Measurements from ENCODE around the gene SLC16A4.

DNA sequence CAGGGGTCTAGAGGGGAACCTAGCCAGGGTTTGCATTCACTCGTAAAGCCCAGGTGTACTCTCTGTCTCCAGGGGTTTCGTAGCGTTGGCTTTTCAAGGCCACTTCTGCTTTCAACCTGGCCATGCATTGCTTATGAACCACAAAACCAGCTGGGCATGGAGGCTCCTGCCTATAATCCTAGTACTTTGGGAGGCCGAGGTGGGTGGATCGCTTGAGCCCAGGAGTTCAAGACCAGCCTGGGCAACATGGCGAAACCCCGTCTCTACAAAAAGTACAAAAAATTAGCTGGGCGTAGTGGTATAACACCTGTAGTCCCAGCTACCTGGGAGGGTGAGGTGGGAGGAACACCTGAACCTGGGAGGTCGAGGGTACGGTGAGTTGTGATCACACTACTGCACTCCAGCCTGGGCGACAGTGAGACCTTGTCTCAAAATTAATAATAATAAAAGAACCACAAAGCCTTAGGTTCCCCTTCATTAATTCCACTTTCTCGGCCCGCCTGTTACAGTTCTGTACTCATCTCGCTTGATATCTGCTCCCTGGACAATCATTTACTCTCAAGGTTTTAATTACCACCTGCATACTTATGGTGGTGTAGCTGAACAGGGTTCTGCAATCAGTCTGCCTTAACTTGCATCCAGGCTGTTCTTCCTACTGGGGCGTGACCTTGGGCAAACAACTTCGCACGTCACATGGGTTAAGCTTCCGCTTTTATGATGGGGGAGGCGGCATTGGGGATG lies 6.1 kb downstream of the SLC16A4 start:
- TF ChIP-seq, protein P1, sequence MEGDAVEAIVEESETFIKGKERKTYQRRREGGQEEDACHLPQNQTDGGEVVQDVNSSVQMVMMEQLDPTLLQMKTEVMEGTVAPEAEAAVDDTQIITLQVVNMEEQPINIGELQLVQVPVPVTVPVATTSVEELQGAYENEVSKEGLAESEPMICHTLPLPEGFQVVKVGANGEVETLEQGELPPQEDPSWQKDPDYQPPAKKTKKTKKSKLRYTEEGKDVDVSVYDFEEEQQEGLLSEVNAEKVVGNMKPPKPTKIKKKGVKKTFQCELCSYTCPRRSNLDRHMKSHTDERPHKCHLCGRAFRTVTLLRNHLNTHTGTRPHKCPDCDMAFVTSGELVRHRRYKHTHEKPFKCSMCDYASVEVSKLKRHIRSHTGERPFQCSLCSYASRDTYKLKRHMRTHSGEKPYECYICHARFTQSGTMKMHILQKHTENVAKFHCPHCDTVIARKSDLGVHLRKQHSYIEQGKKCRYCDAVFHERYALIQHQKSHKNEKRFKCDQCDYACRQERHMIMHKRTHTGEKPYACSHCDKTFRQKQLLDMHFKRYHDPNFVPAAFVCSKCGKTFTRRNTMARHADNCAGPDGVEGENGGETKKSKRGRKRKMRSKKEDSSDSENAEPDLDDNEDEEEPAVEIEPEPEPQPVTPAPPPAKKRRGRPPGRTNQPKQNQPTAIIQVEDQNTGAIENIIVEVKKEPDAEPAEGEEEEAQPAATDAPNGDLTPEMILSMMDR (IDR thresholded peaks at IDR 0.05) = no peak
- no peak for TF ChIP-seq POLR2A (IDR thresholded peaks at IDR 0.05)
